ENCODE results near the gene CHST4.

DNA sequence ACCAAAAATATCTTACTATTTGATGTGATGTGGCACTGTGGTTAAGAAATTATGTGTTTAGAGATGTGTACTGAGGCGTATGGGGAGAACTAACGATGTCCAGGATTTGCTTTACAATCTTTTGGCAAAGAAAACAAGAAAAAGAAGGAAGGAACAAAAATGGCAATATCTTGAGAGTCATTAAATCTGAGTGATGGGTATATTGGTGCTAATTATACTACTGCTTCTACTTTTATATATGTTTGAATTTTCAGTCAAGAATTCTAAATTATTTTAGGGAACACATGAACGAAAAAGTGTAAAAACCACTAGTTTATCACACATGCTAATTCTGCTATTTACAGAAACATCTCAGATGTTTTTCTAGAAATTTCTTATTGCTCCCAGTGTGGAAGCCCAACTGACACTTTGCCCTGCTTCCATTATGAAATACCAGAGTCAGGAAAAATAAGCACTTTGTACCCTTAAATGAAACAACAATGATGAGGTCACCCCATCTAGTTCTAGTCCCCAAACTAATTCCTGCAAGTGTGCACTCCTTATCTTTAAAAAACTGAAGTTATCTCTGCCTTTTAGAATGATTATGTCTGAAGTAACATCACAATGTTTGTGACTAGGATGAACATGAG, 31.8 kb downstream of the CHST4 start:
- TF ChIP-seq SP1 (IDR thresholded peaks at IDR 0.05) = no peak
- TF ChIP-seq SUZ12 (IDR thresholded peaks at IDR 0.05) = no peak
- TF ChIP-seq TARDBP (IDR thresholded peaks at IDR 0.05) = no peak

All from HEK293T (cell line).